Ishikawa (cell line): ENCODE data around the gene KIAA1217.
A peak's percentile ranks its signal among the peaks of the same experiment; 100 is the strongest.

Experiments used
- CEBPB ChIP-seq: IDR thresholded peaks from 2 replicates; pipeline ENCODE4 v1.6.1; 2012
- CREB1 ChIP-seq: IDR thresholded peaks from 2 replicates; pipeline ENCODE4 v1.6.1; 2012; ENCODE audit warnings: low read depth
- EGR1 ChIP-seq: IDR thresholded peaks from 2 replicates; pipeline ENCODE4 v1.6.1; 2012
- EP300 ChIP-seq: IDR thresholded peaks from 2 replicates; pipeline ENCODE4 v1.6.1; 2012; ENCODE audit warnings: borderline replicate concordance
- FOXM1 ChIP-seq: IDR thresholded peaks from 2 replicates; pipeline ENCODE4 v1.6.1; 2012; ENCODE audit warnings: low read depth, borderline replicate concordance
- NFIC ChIP-seq: IDR thresholded peaks from 2 replicates; pipeline ENCODE4 v1.6.1; 2012
- RAD21 ChIP-seq: IDR thresholded peaks from 2 replicates; pipeline ENCODE4 v1.6.1; 2012; ENCODE audit warnings: low read depth
- TAF1 ChIP-seq: IDR thresholded peaks from 2 replicates; pipeline ENCODE4 v1.6.1; 2012; ENCODE audit warnings: low read depth, mild to moderate bottlenecking
- TCF12 ChIP-seq: IDR thresholded peaks from 2 replicates; pipeline ENCODE4 v1.6.1; 2012; ENCODE audit warnings: low read depth
- TEAD4 ChIP-seq: IDR thresholded peaks from 2 replicates; pipeline ENCODE4 v1.6.1; 2012
- USF1 ChIP-seq: IDR thresholded peaks from 2 replicates; pipeline ENCODE4 v1.6.1; 2012
- YY1 ChIP-seq: IDR thresholded peaks from 2 replicates; pipeline ENCODE4 v1.6.1; 2012; ENCODE audit warnings: low read depth
- ZBTB7A ChIP-seq: IDR thresholded peaks from 2 replicates; pipeline ENCODE4 v1.6.1; 2012; ENCODE audit warnings: low read depth
- TF ChIP-seq, protein P1 (sequence below): IDR thresholded peaks from 2 replicates; pipeline ENCODE4 v1.6.1; 2012; ENCODE audit warnings: low read depth, mild to moderate bottlenecking
- TF ChIP-seq, protein P2 (sequence below): IDR thresholded peaks from 2 replicates; pipeline ENCODE4 v1.6.1; 2012

Gene KIAA1217

DNA sequence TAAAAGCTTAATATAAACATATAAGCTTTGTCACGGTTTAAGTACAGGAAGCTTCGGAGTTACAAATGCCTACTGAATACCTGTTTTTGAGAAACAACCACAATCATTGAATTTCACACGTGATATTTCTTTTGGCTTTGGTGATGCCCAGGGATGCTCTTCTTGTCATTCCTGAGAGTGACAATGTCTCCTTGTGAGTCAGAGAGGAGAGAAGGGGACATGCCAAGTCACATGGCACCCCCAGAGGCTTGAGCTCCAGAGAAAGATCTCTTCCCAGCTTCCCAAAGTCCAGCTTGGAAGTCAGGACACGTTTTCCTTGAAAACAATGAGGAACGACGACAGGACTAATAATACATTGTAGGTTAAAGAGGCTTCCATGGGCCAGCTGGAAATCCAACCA is 272.3 kb downstream of the KIAA1217 start:
- TF ChIP-seq, protein P1, sequence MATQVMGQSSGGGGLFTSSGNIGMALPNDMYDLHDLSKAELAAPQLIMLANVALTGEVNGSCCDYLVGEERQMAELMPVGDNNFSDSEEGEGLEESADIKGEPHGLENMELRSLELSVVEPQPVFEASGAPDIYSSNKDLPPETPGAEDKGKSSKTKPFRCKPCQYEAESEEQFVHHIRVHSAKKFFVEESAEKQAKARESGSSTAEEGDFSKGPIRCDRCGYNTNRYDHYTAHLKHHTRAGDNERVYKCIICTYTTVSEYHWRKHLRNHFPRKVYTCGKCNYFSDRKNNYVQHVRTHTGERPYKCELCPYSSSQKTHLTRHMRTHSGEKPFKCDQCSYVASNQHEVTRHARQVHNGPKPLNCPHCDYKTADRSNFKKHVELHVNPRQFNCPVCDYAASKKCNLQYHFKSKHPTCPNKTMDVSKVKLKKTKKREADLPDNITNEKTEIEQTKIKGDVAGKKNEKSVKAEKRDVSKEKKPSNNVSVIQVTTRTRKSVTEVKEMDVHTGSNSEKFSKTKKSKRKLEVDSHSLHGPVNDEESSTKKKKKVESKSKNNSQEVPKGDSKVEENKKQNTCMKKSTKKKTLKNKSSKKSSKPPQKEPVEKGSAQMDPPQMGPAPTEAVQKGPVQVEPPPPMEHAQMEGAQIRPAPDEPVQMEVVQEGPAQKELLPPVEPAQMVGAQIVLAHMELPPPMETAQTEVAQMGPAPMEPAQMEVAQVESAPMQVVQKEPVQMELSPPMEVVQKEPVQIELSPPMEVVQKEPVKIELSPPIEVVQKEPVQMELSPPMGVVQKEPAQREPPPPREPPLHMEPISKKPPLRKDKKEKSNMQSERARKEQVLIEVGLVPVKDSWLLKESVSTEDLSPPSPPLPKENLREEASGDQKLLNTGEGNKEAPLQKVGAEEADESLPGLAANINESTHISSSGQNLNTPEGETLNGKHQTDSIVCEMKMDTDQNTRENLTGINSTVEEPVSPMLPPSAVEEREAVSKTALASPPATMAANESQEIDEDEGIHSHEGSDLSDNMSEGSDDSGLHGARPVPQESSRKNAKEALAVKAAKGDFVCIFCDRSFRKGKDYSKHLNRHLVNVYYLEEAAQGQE = no peak
- TF ChIP-seq EP300 (no peak), NFIC (no peak), TAF1 (no peak), FOXM1 (no peak), TCF12 (no peak), YY1 (no peak)
- TF ChIP-seq, protein P2, sequence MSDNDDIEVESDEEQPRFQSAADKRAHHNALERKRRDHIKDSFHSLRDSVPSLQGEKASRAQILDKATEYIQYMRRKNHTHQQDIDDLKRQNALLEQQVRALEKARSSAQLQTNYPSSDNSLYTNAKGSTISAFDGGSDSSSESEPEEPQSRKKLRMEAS = no peak

GRCh38 chr10:24483701-24484100 is 274.8 kb downstream of the KIAA1217 start:
- TF ChIP-seq TEAD4 (no peak), TCF12 (peak; percentile 64; the same call in 1 of the 2 replicates), YY1 (no peak), USF1 (no peak), RAD21 (no peak; the same call in 1 of the 2 replicates), EP300 (peak; percentile 59; the same call in 1 of the 2 replicates)
- TF ChIP-seq, protein P2 = peak; percentile 29; the same call in 1 of the 2 replicates

DNA sequence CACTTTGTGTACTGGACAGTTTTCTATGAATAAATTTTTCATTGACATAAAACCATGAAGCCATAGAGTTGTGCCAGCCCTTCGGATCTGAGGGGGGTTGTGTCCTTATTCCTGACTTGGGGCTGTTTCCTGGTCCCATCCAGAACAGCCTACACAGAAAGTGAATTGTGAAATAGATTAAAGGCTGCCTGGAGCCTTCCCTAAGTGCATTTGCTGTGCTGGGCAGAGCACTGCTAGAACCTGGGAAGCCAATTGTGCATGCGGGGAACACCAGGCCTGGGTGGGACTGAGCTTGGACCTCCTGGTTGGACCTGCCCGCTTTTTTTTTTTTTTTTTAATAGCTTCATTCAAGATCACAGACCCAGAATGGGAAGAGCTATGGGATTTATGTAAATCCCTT is 275.8 kb downstream of the KIAA1217 start:
- TF ChIP-seq TAF1 (no peak), TEAD4 (no peak), EGR1 (no peak), ZBTB7A (no peak), TCF12 (no peak), CREB1 (no peak), FOXM1 (no peak), NFIC (no peak), CEBPB (no peak), YY1 (no peak), RAD21 (no peak), USF1 (no peak), EP300 (no peak)
- TF ChIP-seq, protein P1 = no peak
- TF ChIP-seq, protein P2 = no peak

DNA sequence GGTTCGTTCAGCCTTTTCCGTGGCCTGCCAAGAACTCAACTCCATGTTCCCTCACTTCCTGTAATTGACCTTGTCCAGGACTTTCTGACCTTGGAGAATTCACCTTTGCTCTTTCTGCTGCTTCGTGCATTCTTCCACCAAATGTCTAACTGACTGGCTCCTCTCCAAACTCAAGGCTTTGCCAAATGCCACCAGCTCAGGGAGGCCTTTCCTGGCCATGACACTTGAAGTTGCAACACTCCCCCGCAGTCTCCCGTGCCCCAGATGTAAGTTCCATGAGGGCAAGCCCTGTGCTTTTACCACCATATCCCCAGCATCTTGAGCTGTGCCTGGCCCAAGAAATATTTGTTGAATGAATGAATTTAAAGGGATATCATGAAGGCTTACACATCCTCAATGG is 276.4 kb downstream of the KIAA1217 start:
- TF ChIP-seq USF1 (0 out of 2 replicates have a peak, but pooled peaks have one; percentile 11), EP300 (no peak)

- peak; percentile 83 for TF ChIP-seq EP300
- peak; percentile 80 for TF ChIP-seq FOXM1
- TF ChIP-seq, protein P1 = no peak
- no peak for TF ChIP-seq TAF1
- TF ChIP-seq NFIC = no peak; the same call in 1 of the 2 replicates
- TF ChIP-seq TCF12 = no peak; the same call in 1 of the 2 replicates
- TF ChIP-seq CEBPB = no peak
- TF ChIP-seq TEAD4 = peak; percentile 54; the same call in 1 of the 2 replicates
- no peak for TF ChIP-seq USF1
These were observed 279.7 kb downstream of the KIAA1217 start for GRCh38 chr10:24488631-24489030.
